Cardiac fibroblast (primary cell): ENCODE measurements around the gene LRP1B.

ENCODE experiments used
- DNase-seq, 2 donors: peaks; one replicate each; pipeline versions ENCODE4 v3.0.0 to v3.0.0-alpha.2; 2010; ENCODE audit warnings: low read depth in 2 of 2
- H3K4me3 ChIP-seq, 2 donors: replicated peaks in 1 of 2; 1 replicate in 1 of 2; 2 replicates in 1 of 2; pipeline ENCODE4 v1.5.1; 2011; ENCODE audit warnings: low read depth in 2 of 2, low read length in 2 of 2, mild to moderate bottlenecking in 2 of 2, moderate library complexity in 1 of 2
- TF ChIP-seq, protein P1 (sequence below): IDR thresholded peaks from one replicate; pipeline ENCODE4 v1.5.1; 2011; ENCODE audit warnings: low read depth, mild to moderate bottlenecking, low read length, inconsistent platforms

The LRP1B gene

DNA sequence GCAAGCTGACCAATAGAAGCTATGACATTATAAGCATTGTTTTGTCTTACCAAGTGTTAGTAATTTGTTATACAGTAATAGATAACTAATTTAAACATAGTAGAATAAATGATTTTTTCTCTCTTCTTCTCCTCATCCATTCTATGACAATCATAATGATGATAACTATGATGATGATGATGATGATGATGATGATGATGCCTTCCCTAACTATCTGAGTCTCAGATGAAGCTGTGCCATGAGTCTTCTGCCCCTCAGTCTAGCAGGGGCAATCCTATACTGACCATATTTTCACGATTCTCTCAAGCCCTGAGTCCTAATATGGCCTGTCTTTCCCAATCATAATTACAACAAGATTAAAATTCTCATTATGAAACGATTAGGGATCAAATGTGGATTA lies 1369.0 kb downstream of the LRP1B start:
- no peak overlapping the region for H3K4me3 ChIP-seq
- DNase-seq = no peak
- TF ChIP-seq, protein P1, sequence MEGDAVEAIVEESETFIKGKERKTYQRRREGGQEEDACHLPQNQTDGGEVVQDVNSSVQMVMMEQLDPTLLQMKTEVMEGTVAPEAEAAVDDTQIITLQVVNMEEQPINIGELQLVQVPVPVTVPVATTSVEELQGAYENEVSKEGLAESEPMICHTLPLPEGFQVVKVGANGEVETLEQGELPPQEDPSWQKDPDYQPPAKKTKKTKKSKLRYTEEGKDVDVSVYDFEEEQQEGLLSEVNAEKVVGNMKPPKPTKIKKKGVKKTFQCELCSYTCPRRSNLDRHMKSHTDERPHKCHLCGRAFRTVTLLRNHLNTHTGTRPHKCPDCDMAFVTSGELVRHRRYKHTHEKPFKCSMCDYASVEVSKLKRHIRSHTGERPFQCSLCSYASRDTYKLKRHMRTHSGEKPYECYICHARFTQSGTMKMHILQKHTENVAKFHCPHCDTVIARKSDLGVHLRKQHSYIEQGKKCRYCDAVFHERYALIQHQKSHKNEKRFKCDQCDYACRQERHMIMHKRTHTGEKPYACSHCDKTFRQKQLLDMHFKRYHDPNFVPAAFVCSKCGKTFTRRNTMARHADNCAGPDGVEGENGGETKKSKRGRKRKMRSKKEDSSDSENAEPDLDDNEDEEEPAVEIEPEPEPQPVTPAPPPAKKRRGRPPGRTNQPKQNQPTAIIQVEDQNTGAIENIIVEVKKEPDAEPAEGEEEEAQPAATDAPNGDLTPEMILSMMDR = no peak

DNA sequence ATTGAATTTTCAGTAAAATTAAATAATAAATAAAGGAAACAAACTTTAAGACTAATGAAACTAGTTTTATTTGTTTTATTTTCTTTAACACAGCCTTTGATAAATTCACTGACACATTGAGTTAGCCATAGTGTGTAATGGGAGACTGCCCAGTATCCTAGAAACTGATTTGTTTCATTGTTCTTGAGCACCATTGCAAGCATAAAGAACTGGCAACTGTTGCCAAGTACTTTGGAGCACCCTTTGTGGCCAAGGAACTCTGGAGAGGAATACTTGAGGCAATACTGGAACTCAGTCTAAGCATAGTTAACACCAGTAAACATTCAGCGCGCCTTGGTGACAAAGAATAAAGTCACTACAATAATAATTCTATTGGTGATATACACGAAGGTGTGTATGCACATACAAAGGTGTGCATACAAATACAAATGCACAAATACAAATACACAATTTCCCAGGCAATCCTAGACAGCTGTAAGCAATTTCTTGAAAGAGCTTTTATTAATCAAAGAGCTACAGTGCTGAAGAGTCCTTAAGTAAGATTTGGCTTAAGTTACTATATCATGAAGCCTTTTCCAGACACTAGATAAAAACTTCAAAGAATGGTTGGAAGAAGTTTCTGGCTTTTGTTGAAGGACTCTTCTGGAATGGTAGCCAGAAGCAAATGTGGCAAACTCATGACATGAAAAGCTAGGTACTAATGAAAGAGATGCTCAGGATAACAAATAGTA lies 1371.2 kb downstream of the LRP1B start:
- no peak overlapping the region for H3K4me3 ChIP-seq
- DNase-seq = no peak
- TF ChIP-seq, protein P1 = no peak

DNA sequence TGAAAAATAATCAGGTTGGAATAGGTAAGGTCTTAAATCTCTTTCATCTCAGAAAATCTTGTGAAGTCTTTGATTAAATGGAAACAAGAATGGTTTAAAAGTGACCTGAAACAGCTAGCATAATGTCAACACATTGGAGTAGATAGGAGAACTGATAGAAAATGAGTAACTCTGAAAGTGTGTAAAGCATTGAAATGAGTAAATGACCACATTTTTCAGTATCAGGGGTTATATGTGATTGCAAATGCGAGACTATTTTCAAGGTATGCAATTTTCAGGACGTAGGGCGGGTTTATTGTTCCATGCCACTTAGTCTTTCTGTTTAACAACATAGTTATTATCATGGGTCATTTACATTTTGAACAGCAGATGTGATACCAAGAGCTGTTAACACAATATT lies 1383.2 kb downstream of the LRP1B start:
- H3K4me3 ChIP-seq = no peak overlapping the region
- TF ChIP-seq, protein P1 = no peak
- no peak for DNase-seq

DNA sequence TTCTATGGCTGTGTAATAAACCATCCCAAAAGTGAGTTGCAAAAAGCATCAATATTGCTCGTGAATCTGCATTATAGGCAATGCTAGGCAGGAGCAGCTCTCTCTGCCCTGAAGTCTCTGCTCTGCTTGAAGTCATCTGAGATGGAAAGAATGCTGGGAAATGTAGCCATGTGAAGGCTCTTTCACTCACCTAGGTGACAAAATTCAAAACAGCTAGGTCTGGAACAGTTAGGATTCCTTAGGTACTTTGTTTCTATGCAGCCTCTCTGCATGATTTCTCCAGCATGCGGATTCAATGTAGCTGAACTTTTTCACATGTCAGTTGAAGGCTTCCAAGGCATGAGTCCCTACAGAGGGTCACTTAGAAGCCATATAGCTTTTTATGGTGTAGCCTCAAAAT lies 1383.7 kb downstream of the LRP1B start:
- TF ChIP-seq, protein P1 = no peak
- DNase-seq = no peak

DNA sequence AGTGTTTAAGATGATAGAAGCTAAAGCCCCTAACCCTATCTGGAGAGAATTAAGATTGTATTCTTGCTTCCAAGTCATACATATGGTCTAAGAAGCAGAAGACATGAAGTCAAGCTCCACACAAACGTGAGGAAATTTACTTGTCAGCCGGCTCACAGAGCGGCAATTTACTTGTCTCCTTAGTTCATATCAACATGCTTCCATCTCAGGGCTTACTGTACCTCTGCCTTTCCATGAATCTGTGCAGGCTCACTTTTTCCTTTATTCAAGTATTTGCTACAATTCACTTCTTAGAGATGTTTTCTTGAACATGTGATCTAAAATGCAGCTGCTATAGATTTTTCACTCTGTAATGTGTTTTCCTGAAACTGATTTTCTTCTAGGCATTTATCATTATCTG lies 1386.4 kb downstream of the LRP1B start:
- DNase-seq = no peak
- no peak overlapping the region for H3K4me3 ChIP-seq
- TF ChIP-seq, protein P1 = no peak

More for the DNA sequence above, 1383.7 kb downstream of the LRP1B start:
- no peak overlapping the region for H3K4me3 ChIP-seq

DNA sequence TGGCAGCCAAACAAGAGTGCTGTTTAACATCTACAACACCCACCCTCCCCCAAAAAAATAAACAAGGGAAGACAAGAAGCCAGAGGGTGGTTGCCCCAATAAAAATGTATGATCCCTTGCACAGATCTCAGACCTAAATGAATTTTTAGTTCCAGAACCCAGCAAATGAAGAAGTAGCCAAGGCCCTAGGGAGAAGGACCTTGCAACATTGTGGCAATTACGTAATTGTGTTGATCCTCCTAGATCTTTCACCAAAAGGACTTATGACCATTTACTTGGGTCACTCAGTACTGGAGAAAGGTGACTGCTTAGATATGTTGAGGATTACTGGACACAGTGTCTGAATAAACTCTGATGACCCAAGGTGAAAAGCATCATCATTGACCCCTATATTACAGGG lies 1393.8 kb downstream of the LRP1B start:
- TF ChIP-seq, protein P1 = no peak
- DNase-seq = no peak
- no peak overlapping the region for H3K4me3 ChIP-seq

DNA sequence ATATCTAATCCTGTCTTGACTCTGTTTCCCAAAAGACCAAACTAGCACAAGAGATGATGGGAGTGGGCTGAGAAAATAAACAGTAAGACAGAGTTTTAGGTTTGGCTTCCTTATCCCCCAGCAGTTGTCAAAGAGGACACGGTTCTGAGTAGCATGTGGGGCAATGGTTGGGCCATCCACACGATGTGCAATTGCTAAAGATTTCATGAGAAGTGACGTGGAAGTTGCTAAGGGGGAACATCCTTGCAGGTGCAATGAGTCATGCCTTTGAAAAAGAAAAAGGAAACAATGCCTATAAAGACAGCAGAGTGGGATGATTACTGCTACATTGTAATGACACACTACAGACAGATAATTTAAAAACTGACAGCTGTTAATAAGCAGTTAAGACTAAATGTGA lies 1395.8 kb downstream of the LRP1B start:
- TF ChIP-seq, protein P1 = no peak
- H3K4me3 ChIP-seq = no peak overlapping the region
- DNase-seq = peak in 1 of 2 donors; percentile 14
